ENCODE results near the gene SEMA5A. TPM values are rescaled to one million over a fixed set of nuclear protein-coding genes. Genes with fewer than 3 reads are reported as not detected.

The SEMA5A gene
- total RNA-seq, 1 experiment from 2014 or later: 34.3 TPM

- Histone ChIP-seq H3K4me1 (peaks cover 10% of the 10 kb centered on the region; the same call in 1 of the 2 replicates), H3K9me3 (no peaks in the 10 kb centered on the region), H3K36me3 (ENCODE audit: control insufficient read depth, insufficient read depth, low read length) (no peaks in the 10 kb centered on the region), H3K4me3 (ENCODE audit: low read depth, low read length) (no peak overlapping the region), H3K27me3 (replicated peaks; ENCODE audit: control insufficient read depth, insufficient read depth, low read length) (no peaks in the 10 kb centered on the region)
- no peaks in the 10 kb centered on the region for H3K27me3 Mint-ChIP-seq (ENCODE audit: insufficient read depth, unreplicated experiment)
- TF ChIP-seq CTCF (IDR thresholded peaks at IDR 0.05; ENCODE audit: insufficient read depth in 1 of 2, low read depth in 1 of 2, low read length in 1 of 2, severe bottlenecking in 1 of 2, unreplicated experiment in 1 of 2): no peak
- peak overlapping the region; percentile 6 for H3K27ac Mint-ChIP-seq (ENCODE audit: unreplicated experiment)
- no peaks in the 10 kb centered on the region for H3K36me3 Mint-ChIP-seq (ENCODE audit: insufficient read depth, unreplicated experiment)
- no peaks in the 10 kb centered on the region for H3K9me3 Mint-ChIP-seq (ENCODE audit: unreplicated experiment)
- ChIA-PET CTCF (no interaction called here), POLR2A (no interaction called here)
- no TSS peak for BruUV-seq (replicated peaks)
- no peak overlapping the region for H3K4me3 Mint-ChIP-seq (ENCODE audit: unreplicated experiment)
- peaks cover 15% of the 10 kb centered on the region for H3K4me1 Mint-ChIP-seq (ENCODE audit: low read depth, unreplicated experiment)
- intact Hi-C loops (cut with micrococcal nuclease; ENCODE audit: unreplicated experiment): loop anchor here (2.0 kb wide), 1 partner anchor 32 kb away; no protein-coding TSS in a partner anchor
- DNase-seq: peak in 1 of 2 experiments; percentile 34
These were observed 229.1 kb downstream of the SEMA5A start for GRCh38 chr5:9316733-9317132.

GRCh38 chr5:9316041-9316440 is 229.8 kb downstream of the SEMA5A start:
- peaks cover 10% of the 10 kb centered on the region; the same call in 1 of the 2 replicates for H3K4me1 ChIP-seq
- no peak overlapping the region for H3K27ac Mint-ChIP-seq (ENCODE audit: unreplicated experiment)
- BruUV-seq (replicated peaks): no TSS peak
- no peaks in the 10 kb centered on the region for H3K27me3 Mint-ChIP-seq (ENCODE audit: insufficient read depth, unreplicated experiment)
- H3K4me3 ChIP-seq (ENCODE audit: low read depth, low read length): no peak overlapping the region
- peaks cover 15% of the 10 kb centered on the region for H3K4me1 Mint-ChIP-seq (ENCODE audit: low read depth, unreplicated experiment)
- H3K9me3 ChIP-seq: no peaks in the 10 kb centered on the region
- no peak for TF ChIP-seq CTCF (IDR thresholded peaks at IDR 0.05; ENCODE audit: insufficient read depth in 1 of 2, low read depth in 1 of 2, low read length in 1 of 2, severe bottlenecking in 1 of 2, unreplicated experiment in 1 of 2)
- no peak for DNase-seq
- POLR2A ChIA-PET: no interaction called here
- H3K27me3 ChIP-seq (replicated peaks; ENCODE audit: control insufficient read depth, insufficient read depth, low read length): no peaks in the 10 kb centered on the region
- H3K36me3 Mint-ChIP-seq (ENCODE audit: insufficient read depth, unreplicated experiment): no peaks in the 10 kb centered on the region
- no peaks in the 10 kb centered on the region for H3K36me3 ChIP-seq (ENCODE audit: control insufficient read depth, insufficient read depth, low read length)
- CTCF ChIA-PET: no interaction called here
- intact Hi-C loops (cut with micrococcal nuclease; ENCODE audit: unreplicated experiment): loop anchor here (2.0 kb wide), 1 partner anchor 33 kb away; no protein-coding TSS in a partner anchor
- no peaks in the 10 kb centered on the region for H3K9me3 Mint-ChIP-seq (ENCODE audit: unreplicated experiment)
- H3K4me3 Mint-ChIP-seq (ENCODE audit: unreplicated experiment): peak overlapping the region; percentile 4

- intact Hi-C loops (cut with micrococcal nuclease; ENCODE audit: unreplicated experiment): no loop called here
- Histone ChIP-seq H3K36me3 (ENCODE audit: control insufficient read depth, insufficient read depth, low read length) (no peaks in the 10 kb centered on the region), H3K4me3 (ENCODE audit: low read depth, low read length) (no peak overlapping the region), H3K27me3 (replicated peaks; ENCODE audit: control insufficient read depth, insufficient read depth, low read length) (no peaks in the 10 kb centered on the region), H3K4me1 (peaks cover 10% of the 10 kb centered on the region; the same call in 1 of the 2 replicates), H3K9me3 (no peaks in the 10 kb centered on the region)
- H3K4me3 Mint-ChIP-seq (ENCODE audit: unreplicated experiment): no peak overlapping the region
- H3K9me3 Mint-ChIP-seq (ENCODE audit: unreplicated experiment): no peaks in the 10 kb centered on the region
- H3K27me3 Mint-ChIP-seq (ENCODE audit: insufficient read depth, unreplicated experiment): no peaks in the 10 kb centered on the region
- peaks cover 15% of the 10 kb centered on the region for H3K4me1 Mint-ChIP-seq (ENCODE audit: low read depth, unreplicated experiment)
- ChIA-PET POLR2A (no interaction called here), CTCF (no interaction called here)
- BruUV-seq (replicated peaks): no TSS peak
- TF ChIP-seq CTCF (IDR thresholded peaks at IDR 0.05; ENCODE audit: insufficient read depth in 1 of 2, low read depth in 1 of 2, low read length in 1 of 2, severe bottlenecking in 1 of 2, unreplicated experiment in 1 of 2): no peak
- H3K36me3 Mint-ChIP-seq (ENCODE audit: insufficient read depth, unreplicated experiment): no peaks in the 10 kb centered on the region
- no peak for DNase-seq
- H3K27ac Mint-ChIP-seq (ENCODE audit: unreplicated experiment): no peak overlapping the region
These were observed 231.3 kb downstream of the SEMA5A start for GRCh38 chr5:9314558-9314957.
